Measurements from ENCODE around the gene MTF2.

DNA sequence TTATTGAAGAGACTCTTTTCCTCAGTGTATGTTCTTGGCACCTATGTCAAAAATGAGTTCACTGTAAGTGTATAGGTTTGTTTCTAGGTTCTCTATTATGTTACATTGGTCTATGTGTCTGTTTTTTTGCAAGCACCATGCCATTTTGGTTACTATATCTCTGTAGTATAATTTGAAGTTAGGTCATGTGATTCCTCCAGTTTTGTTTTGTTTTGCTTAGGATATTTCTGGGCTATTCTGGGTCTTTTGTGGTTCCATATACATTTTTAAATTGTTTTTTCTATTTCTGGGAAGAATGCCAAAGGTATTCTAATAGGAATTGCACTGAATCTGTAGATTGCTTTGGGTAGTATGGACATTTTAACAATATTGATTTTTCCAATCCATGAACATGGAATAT, 87.9 kb downstream of the MTF2 start:
- TF ChIP-seq, protein P1, sequence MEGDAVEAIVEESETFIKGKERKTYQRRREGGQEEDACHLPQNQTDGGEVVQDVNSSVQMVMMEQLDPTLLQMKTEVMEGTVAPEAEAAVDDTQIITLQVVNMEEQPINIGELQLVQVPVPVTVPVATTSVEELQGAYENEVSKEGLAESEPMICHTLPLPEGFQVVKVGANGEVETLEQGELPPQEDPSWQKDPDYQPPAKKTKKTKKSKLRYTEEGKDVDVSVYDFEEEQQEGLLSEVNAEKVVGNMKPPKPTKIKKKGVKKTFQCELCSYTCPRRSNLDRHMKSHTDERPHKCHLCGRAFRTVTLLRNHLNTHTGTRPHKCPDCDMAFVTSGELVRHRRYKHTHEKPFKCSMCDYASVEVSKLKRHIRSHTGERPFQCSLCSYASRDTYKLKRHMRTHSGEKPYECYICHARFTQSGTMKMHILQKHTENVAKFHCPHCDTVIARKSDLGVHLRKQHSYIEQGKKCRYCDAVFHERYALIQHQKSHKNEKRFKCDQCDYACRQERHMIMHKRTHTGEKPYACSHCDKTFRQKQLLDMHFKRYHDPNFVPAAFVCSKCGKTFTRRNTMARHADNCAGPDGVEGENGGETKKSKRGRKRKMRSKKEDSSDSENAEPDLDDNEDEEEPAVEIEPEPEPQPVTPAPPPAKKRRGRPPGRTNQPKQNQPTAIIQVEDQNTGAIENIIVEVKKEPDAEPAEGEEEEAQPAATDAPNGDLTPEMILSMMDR (IDR thresholded peaks at IDR 0.05): no peak
- TF ChIP-seq POLR2A (IDR thresholded peaks at IDR 0.05): no peak
- TF ChIP-seq EP300 (IDR thresholded peaks at IDR 0.05): no peak

All from ovary (tissue), 3 donors.